GM23338 (cell line): Measurements from ENCODE around the gene PHACTR1. TPM values are rescaled to one million over a fixed set of nuclear protein-coding genes. Genes with fewer than 3 reads are reported as not detected.

Experiments used
- ATAC-seq: fragments of 200-7000 bp; cut with Tn5 transposase; 3 replicates; pipeline ENCODE4 v1.9.1; 2020
- DNase-seq: peaks from one replicate; pipeline ENCODE4 v3.0.0-alpha.2; 2015; ENCODE audit warnings: low spot score
- H2AFZ ChIP-seq: fragments of 200-600 bp; sonication (generic); 2 replicates; pipeline ENCODE4 v1.8.0; 2016; ENCODE audit warnings: antibody characterized with exemption, mild to moderate bottlenecking, moderate library complexity
- H3F3A ChIP-seq: fragments of 200-600 bp; sonication (generic); replicated peaks from 2 replicates; pipeline ENCODE4 v1.8.0; 2017; ENCODE audit warnings: antibody characterized with exemption, mixed run types, low read depth
- H3K27ac ChIP-seq: fragments of 200-600 bp; sonication (generic); 2 replicates; pipeline ENCODE4 v1.6.1; 2016; ENCODE audit warnings: low read depth
- H3K27me3 ChIP-seq: fragments of 200-600 bp; sonication (generic); 2 replicates; pipeline ENCODE4 v1.8.0; 2016; ENCODE audit warnings: mild to moderate bottlenecking, mixed run types, moderate library complexity; ENCODE audit not compliant: insufficient read depth
- H3K36me3 ChIP-seq: fragments of 200-600 bp; sonication (generic); 2 replicates; pipeline ENCODE4 v1.8.0; 2016; ENCODE audit warnings: mild to moderate bottlenecking; ENCODE audit not compliant: insufficient read depth
- H3K4me1 ChIP-seq: fragments of 200-600 bp; sonication (generic); 2 replicates; pipeline ENCODE4 v1.8.0; 2016; ENCODE audit warnings: mild to moderate bottlenecking, moderate library complexity; ENCODE audit not compliant: insufficient read depth
- H3K4me2 ChIP-seq: fragments of 200-600 bp; sonication (generic); 2 replicates; pipeline ENCODE4 v1.7.1; 2017; ENCODE audit warnings: mixed run types
- H3K4me3 ChIP-seq: fragments of 200-600 bp; sonication (generic); 2 replicates; pipeline ENCODE4 v1.6.1; 2016; ENCODE audit warnings: mixed run types
- H3K79me2 ChIP-seq: fragments of 200-600 bp; sonication (generic); replicated peaks from 2 replicates; pipeline ENCODE4 v1.8.0; 2017; ENCODE audit warnings: mild to moderate bottlenecking; ENCODE audit not compliant: insufficient read depth
- H3K9me2 ChIP-seq: fragments of 200-600 bp; sonication (generic); 2 replicates; pipeline ENCODE4 v1.8.0; 2017; ENCODE audit not compliant: insufficient read depth
- H4K20me1 ChIP-seq: fragments of 200-600 bp; sonication (generic); replicated peaks from 2 replicates; pipeline ENCODE4 v1.8.0; 2017; ENCODE audit warnings: mild to moderate bottlenecking; ENCODE audit not compliant: insufficient read depth
- H3K27ac Mint-ChIP-seq: 2 replicates; pipeline ENCODE4 v1.8.0; 2020; ENCODE audit warnings: inconsistent platforms, mild to moderate bottlenecking, moderate library complexity, mixed read lengths
- H3K27me3 Mint-ChIP-seq: 3 replicates; pipeline ENCODE4 v1.8.0; 2022; ENCODE audit warnings: low read depth, mild to moderate bottlenecking, moderate library complexity, mixed read lengths, inconsistent platforms; ENCODE audit not compliant: insufficient read depth, poor library complexity
- H3K36me3 Mint-ChIP-seq: 3 replicates; pipeline ENCODE4 v1.8.0; 2021; ENCODE audit warnings: low read depth, mild to moderate bottlenecking, inconsistent platforms, moderate library complexity, mixed read lengths
- H3K4me1 Mint-ChIP-seq: 3 replicates; pipeline ENCODE4 v1.8.0; 2020; ENCODE audit warnings: mild to moderate bottlenecking, inconsistent platforms, mixed read lengths
- H3K4me3 Mint-ChIP-seq: 3 replicates; pipeline ENCODE4 v1.8.0; 2021; ENCODE audit warnings: moderate library complexity, mild to moderate bottlenecking, inconsistent platforms, mixed read lengths
- H3K9me3 Mint-ChIP-seq: 3 replicates; pipeline ENCODE4 v1.8.0; 2020; ENCODE audit warnings: moderate library complexity, mild to moderate bottlenecking, inconsistent platforms, mixed read lengths
- EZH2 ChIP-seq: fragments of 200-600 bp; sonication (generic); IDR thresholded peaks from one replicate; pipeline ENCODE4 v1.8.0; 2017; ENCODE audit warnings: antibody characterized with exemption, mild to moderate bottlenecking, low read depth; ENCODE audit not compliant: unreplicated experiment
- EZH2phosphoT487 ChIP-seq: fragments of 200-600 bp; sonication (generic); IDR thresholded peaks from one replicate; pipeline ENCODE4 v1.8.1; 2018; ENCODE audit warnings: antibody characterized with exemption; ENCODE audit not compliant: unreplicated experiment
- NANOG ChIP-seq: IDR thresholded peaks from 2 replicates; pipeline ENCODE4 v1.6.1; 2016; ENCODE audit warnings: antibody characterized with exemption, borderline replicate concordance
- ZNF331 ChIP-seq: fragments of 250-450 bp; sonication (Bioruptor Pico); IDR thresholded peaks from 2 replicates; pipeline ENCODE4 v1.5.0; 2020; ENCODE audit warnings: low read depth, mild to moderate bottlenecking, moderate library complexity
- polyA plus RNA-seq: library from polyadenylated mRNA; unstranded; fragments of >200 nt; fragmentation: Nextera tagmentation; extraction: Ambion mirVana; gene quantifications from 2 replicates; pipeline ENCODE4 v1.2.1, GENCODE V29; 2016
- total RNA-seq: library from RNA; depleted of rRNA; stranded (reverse); fragments of >200 nt; shearing (Covaris generic); gene quantifications from 2 replicates; pipeline ENCODE4 v1.2.3, GENCODE V29; 2014
- TF ChIP-seq, protein P1 (sequence below): fragments of 250-450 bp; sonication (Bioruptor Pico); IDR thresholded peaks from 2 replicates; pipeline ENCODE4 v1.5.0; 2020; ENCODE audit warnings: mild to moderate bottlenecking, moderate library complexity
- TF ChIP-seq, protein P2 (sequence below), 2 experiments: fragments of 200-600 bp in 1 of 2; sonication (generic) in 1 of 2; conservative IDR thresholded peaks; 2 replicates each; pipeline versions ENCODE4 v1.5.1 to v1.6.1; 2016 to 2017; ENCODE audit warnings: antibody characterized with exemption in 2 of 2, low read depth in 2 of 2, mild to moderate bottlenecking in 2 of 2, moderate library complexity in 1 of 2

Gene PHACTR1
- total and polyA plus RNA-seq, 2 experiments from 2014 or later, result 5.9 to 19.3 TPM

DNA sequence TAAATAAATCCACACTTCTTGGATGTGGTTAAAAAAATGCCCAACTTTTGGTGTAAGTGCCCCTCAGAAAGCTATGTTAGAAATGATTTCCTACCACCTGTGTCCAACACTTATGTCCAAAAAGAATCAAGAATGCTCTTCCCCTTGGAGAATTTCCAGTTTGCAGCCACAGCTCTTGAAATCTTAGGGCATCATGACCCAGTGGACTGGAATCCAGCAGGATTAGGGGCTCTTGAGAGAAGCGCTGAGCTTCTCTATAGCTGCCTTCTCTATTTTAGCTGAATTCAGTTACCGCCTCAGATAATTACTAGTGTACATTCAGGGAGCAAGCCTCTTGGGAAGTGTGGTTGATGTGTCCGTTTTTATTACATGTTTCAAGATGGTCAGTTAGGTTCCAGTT is 2.5 kb downstream of the PHACTR1 start (continued):
- TF ChIP-seq, protein P1, sequence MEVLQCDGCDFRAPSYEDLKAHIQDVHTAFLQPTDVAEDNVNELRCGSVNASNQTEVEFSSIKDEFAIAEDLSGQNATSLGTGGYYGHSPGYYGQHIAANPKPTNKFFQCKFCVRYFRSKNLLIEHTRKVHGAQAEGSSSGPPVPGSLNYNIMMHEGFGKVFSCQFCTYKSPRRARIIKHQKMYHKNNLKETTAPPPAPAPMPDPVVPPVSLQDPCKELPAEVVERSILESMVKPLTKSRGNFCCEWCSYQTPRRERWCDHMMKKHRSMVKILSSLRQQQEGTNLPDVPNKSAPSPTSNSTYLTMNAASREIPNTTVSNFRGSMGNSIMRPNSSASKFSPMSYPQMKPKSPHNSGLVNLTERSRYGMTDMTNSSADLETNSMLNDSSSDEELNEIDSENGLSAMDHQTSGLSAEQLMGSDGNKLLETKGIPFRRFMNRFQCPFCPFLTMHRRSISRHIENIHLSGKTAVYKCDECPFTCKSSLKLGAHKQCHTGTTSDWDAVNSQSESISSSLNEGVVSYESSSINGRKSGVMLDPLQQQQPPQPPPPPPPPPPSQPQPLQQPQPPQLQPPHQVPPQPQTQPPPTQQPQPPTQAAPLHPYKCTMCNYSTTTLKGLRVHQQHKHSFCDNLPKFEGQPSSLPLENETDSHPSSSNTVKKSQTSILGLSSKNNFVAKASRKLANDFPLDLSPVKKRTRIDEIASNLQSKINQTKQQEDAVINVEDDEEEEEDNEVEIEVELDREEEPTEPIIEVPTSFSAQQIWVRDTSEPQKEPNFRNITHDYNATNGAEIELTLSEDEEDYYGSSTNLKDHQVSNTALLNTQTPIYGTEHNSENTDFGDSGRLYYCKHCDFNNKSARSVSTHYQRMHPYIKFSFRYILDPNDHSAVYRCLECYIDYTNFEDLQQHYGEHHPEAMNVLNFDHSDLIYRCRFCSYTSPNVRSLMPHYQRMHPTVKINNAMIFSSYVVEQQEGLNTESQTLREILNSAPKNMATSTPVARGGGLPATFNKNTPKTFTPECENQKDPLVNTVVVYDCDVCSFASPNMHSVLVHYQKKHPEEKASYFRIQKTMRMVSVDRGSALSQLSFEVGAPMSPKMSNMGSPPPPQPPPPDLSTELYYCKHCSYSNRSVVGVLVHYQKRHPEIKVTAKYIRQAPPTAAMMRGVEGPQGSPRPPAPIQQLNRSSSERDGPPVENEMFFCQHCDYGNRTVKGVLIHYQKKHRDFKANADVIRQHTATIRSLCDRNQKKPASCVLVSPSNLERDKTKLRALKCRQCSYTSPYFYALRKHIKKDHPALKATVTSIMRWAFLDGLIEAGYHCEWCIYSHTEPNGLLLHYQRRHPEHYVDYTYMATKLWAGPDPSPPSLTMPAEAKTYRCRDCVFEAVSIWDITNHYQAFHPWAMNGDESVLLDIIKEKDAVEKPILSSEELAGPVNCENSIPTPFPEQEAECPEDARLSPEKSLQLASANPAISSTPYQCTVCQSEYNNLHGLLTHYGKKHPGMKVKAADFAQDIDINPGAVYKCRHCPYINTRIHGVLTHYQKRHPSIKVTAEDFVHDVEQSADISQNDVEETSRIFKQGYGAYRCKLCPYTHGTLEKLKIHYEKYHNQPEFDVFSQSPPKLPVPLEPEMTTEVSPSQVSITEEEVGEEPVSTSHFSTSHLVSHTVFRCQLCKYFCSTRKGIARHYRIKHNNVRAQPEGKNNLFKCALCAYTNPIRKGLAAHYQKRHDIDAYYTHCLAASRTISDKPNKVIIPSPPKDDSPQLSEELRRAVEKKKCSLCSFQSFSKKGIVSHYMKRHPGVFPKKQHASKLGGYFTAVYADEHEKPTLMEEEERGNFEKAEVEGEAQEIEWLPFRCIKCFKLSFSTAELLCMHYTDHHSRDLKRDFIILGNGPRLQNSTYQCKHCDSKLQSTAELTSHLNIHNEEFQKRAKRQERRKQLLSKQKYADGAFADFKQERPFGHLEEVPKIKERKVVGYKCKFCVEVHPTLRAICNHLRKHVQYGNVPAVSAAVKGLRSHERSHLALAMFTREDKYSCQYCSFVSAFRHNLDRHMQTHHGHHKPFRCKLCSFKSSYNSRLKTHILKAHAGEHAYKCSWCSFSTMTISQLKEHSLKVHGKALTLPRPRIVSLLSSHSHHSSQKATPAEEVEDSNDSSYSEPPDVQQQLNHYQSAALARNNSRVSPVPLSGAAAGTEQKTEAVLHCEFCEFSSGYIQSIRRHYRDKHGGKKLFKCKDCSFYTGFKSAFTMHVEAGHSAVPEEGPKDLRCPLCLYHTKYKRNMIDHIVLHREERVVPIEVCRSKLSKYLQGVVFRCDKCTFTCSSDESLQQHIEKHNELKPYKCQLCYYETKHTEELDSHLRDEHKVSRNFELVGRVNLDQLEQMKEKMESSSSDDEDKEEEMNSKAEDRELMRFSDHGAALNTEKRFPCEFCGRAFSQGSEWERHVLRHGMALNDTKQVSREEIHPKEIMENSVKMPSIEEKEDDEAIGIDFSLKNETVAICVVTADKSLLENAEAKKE (CRISPR knock-in tag), result no peak
- TF ChIP-seq NANOG, result no peak

DNA sequence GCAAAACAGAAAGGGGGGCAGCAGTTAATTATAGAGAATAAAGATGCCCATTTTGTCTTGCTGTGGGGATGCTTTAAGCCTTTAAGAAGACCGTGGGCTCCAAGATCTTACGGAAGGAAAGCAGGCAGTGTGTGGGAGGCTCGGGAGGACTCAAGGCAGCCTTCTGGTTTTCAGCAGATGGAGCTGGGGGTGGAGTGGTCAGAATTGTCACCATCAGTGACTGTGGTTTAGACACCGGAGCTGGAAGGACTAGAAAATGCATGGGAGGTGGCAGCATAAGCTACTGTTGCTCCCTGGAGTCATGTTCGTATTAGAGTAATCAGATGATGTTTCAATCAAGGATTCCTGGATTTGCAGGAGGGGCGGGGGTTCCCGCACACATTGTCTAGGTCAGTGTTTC is 3.7 kb downstream of the PHACTR1 start:
- peaks cover 33% of the 10 kb centered on the region for H3K4me1 ChIP-seq
- Mint-ChIP-seq H3K27ac (no peak overlapping the region), H3K9me3 (no peaks in the 10 kb centered on the region), H3K4me3 (no peak overlapping the region), H3K36me3 (no peaks in the 10 kb centered on the region), H3K4me1 (peaks cover 29% of the 10 kb centered on the region), H3K27me3 (peaks cover 5% of the 10 kb centered on the region)
- H3K27me3 ChIP-seq, result no peaks in the 10 kb centered on the region
- 0 out of 2 replicates have a peak, but pooled peaks cover 14% of the 10 kb centered on the region for H3K9me2 ChIP-seq
- ATAC-seq, result no peak
- H3K36me3 ChIP-seq, result no peaks in the 10 kb centered on the region
- no peaks in the 10 kb centered on the region for H3K79me2 ChIP-seq
- no peak overlapping the region for H3K4me2 ChIP-seq
- no peaks in the 10 kb centered on the region for H3F3A ChIP-seq
- H2AFZ ChIP-seq, result 0 out of 2 replicates have a peak overlapping the region, but pooled peaks have one; percentile 43
- H3K27ac ChIP-seq, result no peak overlapping the region
- DNase-seq, result no peak
- H3K4me3 ChIP-seq, result no peak overlapping the region
- H4K20me1 ChIP-seq, result no peaks in the 10 kb centered on the region
- no peak for TF ChIP-seq EZH2phosphoT487
- TF ChIP-seq, protein P1 (CRISPR knock-in tag), result no peak
- no peak for TF ChIP-seq NANOG
- TF ChIP-seq, protein P2, sequence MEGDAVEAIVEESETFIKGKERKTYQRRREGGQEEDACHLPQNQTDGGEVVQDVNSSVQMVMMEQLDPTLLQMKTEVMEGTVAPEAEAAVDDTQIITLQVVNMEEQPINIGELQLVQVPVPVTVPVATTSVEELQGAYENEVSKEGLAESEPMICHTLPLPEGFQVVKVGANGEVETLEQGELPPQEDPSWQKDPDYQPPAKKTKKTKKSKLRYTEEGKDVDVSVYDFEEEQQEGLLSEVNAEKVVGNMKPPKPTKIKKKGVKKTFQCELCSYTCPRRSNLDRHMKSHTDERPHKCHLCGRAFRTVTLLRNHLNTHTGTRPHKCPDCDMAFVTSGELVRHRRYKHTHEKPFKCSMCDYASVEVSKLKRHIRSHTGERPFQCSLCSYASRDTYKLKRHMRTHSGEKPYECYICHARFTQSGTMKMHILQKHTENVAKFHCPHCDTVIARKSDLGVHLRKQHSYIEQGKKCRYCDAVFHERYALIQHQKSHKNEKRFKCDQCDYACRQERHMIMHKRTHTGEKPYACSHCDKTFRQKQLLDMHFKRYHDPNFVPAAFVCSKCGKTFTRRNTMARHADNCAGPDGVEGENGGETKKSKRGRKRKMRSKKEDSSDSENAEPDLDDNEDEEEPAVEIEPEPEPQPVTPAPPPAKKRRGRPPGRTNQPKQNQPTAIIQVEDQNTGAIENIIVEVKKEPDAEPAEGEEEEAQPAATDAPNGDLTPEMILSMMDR (conservative IDR thresholded peaks at IDR 0.05; ENCODE audit: low read depth in 2 of 2), result no peak
- no peak for TF ChIP-seq ZNF331 (CRISPR knock-in tag)
- no peak for TF ChIP-seq EZH2
